ENCODE results near the gene TMEM171. TPM values are rescaled to one million over a fixed set of nuclear protein-coding genes. Genes with fewer than 3 reads are reported as not detected.
A peak's percentile ranks its signal among the peaks of the same experiment; 100 is the strongest.

Gene TMEM171
- total RNA-seq, 2 experiments from 2014 or later = not detected

DNA sequence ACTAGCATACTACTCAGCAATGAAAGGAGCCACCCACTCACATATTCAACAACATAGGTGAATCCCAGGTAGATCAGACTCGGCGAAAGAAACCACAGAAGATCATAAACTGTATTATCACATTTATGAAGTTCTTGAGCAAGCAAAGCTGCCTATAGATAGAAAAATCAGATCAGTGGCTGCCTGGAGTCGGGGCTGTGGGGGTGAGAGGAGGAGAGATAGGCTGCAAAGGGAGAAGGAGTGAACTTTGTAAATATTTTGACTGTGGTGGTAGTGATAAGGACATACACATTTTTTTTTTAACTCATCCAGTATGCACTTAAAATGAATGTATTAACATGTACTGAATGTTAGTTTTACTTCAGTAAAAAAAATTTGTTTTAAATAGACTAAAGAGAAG, 29.2 kb downstream of the TMEM171 start:
- no peak overlapping the region for H3K27ac Mint-ChIP-seq
- CTCF ChIA-PET = no interaction called here
- H3K9me3 Mint-ChIP-seq (ENCODE audit: low read depth) = no peaks in the 10 kb centered on the region
- DNase-seq = no peak
- H3K4me1 Mint-ChIP-seq = no peaks in the 10 kb centered on the region
- no peaks in the 10 kb centered on the region for H3K36me3 Mint-ChIP-seq
- ATAC-seq = no peak
- H3K27me3 Mint-ChIP-seq = peaks cover 89% of the 10 kb centered on the region
- H3K4me3 Mint-ChIP-seq = no peak overlapping the region

GRCh38 chr5:73150876-73151275, 30.5 kb downstream of the TMEM171 start:
- Mint-ChIP-seq H3K36me3 (no peaks in the 10 kb centered on the region), H3K4me1 (no peaks in the 10 kb centered on the region), H3K27me3 (peaks cover 88% of the 10 kb centered on the region), H3K27ac (no peak overlapping the region), H3K9me3 (ENCODE audit: low read depth) (no peaks in the 10 kb centered on the region), H3K4me3 (no peak overlapping the region)
- DNase-seq (no peak), ATAC-seq (no peak)
- CTCF ChIA-PET = no interaction called here

- no peak overlapping the region for H3K4me3 Mint-ChIP-seq
- CTCF ChIA-PET = no interaction called here
- no peaks in the 10 kb centered on the region for H3K36me3 Mint-ChIP-seq
- H3K4me1 Mint-ChIP-seq = no peaks in the 10 kb centered on the region
- no peaks in the 10 kb centered on the region for H3K9me3 Mint-ChIP-seq (ENCODE audit: low read depth)
- no peak for DNase-seq
- no peak for ATAC-seq
- H3K27me3 Mint-ChIP-seq = peaks cover 91% of the 10 kb centered on the region
- no peak overlapping the region for H3K27ac Mint-ChIP-seq
These were observed 31.5 kb downstream of the TMEM171 start for GRCh38 chr5:73151766-73152410.

DNA sequence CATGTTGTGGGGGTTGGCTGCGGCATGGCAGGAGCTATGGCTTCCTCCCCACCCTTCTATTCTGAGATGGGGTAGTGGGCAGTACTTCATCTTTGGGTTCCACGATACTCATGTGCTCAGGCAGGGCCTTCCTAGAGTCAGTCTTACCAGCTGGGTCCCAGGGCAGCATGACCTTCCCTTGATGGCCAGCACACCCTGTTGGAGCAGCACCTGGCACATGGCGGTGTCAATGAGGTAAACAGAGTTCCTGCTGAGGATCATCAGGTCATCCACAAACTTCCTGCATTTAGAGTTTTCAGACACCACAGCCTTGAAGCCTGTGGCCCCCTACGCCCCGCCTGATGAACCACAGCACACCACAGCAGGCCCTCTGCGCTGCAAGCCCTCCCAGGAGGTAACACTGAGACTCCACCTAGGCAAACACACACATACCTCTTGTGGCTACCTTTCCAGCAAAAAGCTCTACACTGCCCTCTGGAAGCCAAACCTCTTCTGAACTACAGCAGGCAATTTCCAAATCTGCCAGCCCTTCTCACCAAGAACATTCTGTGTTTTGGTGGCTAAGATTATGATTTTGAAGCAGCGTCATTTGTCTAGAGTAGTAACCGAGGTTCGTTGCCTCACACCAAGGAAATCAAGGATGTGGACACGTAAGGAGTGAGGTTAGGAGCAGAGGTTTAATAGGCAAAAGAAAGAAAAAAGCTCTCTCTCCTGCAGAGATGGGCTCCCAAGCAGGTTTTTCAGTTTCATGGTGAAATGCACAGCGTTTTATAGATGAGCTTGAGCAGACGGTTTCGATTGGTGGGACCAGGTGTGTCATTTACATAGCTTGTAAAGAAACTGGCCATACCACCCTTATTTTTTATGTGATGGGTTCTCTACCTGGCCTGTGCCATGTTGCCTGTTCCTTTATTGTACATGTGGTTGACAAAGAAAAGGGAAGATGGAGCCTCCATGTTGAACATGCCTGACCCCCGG, 32.3 kb downstream of the TMEM171 start:
- Mint-ChIP-seq H3K27ac (no peak overlapping the region), H3K27me3 (peaks cover 91% of the 10 kb centered on the region), H3K4me3 (no peak overlapping the region), H3K36me3 (no peaks in the 10 kb centered on the region), H3K9me3 (ENCODE audit: low read depth) (no peaks in the 10 kb centered on the region), H3K4me1 (no peaks in the 10 kb centered on the region)
- ATAC-seq (no peak), DNase-seq (no peak)
- CTCF ChIA-PET = no interaction called here

- H3K4me3 Mint-ChIP-seq = no peak overlapping the region
- no peak for DNase-seq
- H3K36me3 Mint-ChIP-seq = no peaks in the 10 kb centered on the region
- no peaks in the 10 kb centered on the region for H3K4me1 Mint-ChIP-seq
- no peak overlapping the region for H3K27ac Mint-ChIP-seq
- H3K9me3 Mint-ChIP-seq (ENCODE audit: low read depth) = no peaks in the 10 kb centered on the region
- H3K27me3 Mint-ChIP-seq = peaks cover 96% of the 10 kb centered on the region
- CTCF ChIA-PET = no interaction called here
- no peak for ATAC-seq
These were observed 33.1 kb downstream of the TMEM171 start for GRCh38 chr5:73153513-73153912.

DNA sequence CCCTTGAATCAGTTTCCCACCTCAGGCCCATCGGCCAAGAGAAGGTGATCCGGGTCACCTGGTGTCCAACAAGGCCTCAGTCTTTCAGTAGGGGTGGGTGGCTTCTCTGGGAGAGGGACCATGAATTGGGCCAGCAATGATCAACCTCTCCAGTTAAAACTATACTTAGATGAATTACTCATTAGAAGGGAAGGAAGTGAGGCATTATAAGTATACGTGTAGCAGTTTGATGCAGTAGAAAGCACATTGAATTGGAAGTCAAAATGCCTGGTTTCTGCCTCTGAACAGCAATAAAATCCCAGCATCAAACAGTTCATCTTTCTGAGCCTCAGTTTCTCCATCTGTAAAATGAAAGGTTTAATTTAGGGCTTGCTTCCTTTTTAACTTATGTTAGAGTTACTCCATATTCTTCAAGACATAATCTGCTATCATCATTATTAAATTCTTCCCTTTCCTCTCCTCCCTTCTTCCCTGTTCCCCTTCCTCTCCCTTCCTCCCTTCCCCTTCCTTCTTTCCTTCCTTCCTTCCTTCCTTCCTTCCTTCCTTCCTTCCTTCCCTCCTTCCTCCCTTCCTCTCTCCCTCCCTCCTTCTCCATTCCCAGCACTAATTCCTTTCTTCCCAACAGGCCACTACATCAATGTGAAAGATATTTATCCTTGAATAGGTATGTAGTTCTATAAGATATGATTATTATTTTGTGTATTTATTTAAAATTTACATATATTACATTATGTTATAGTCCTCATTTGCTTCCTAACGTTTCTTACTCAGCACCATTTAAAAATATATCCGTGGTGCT, 34.0 kb downstream of the TMEM171 start:
- H3K27ac Mint-ChIP-seq = no peak overlapping the region
- CTCF ChIA-PET = no interaction called here
- H3K9me3 Mint-ChIP-seq (ENCODE audit: low read depth) = no peaks in the 10 kb centered on the region
- H3K4me1 Mint-ChIP-seq = peaks cover under 1% of the 10 kb centered on the region
- H3K27me3 Mint-ChIP-seq = peaks cover 94% of the 10 kb centered on the region
- DNase-seq (no peak), ATAC-seq (no peak)
- no peak overlapping the region for H3K4me3 Mint-ChIP-seq
- no peaks in the 10 kb centered on the region for H3K36me3 Mint-ChIP-seq

DNA sequence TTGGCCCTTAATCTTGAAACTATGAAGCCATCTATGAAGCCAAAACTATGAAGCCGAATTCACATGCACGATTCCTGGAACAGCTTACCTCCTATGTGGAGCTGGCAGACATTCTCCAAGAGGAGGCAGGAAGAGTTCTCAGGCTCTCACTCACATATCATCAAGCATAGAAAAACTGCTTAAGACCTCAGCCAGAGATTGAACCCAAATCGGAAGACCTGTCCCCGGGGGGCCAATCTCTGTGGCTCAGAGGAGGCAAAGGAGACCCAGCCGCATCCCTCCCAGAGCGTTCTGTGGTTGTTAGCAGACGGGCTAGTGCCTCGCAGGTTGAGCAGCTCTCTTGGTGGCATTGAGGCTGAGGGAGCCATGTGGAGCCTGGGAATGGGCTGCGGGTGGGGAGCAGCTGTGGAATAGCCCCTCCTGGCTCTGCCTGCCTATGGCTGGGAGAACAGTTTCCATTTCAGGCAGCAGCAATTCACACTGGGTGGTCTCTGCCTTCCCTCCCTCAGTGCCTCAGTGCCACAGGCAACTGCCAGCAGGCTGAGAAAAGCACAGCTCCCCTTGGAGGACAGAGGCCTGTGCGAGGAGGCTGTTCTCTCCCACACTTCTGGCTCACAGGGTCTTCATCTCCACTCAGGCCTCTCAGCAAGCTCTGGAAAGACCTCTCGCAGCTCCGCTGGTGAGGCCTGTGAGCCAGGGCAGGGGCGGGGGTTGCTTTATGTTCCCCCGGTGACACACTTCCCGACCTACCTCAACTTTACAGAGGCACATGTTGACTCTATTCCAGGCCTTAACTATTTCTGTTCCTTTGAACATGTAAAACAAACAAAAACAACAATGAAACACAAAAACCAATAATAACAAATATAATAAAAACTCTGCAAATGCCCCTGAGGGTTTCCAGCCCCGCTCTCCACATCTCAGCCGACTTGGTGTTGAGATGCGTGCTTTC, 35.2 kb downstream of the TMEM171 start:
- ATAC-seq (no peak), DNase-seq (no peak)
- Mint-ChIP-seq H3K4me1 (peaks cover 12% of the 10 kb centered on the region), H3K4me3 (no peak overlapping the region), H3K27ac (no peak overlapping the region), H3K9me3 (ENCODE audit: low read depth) (no peaks in the 10 kb centered on the region), H3K27me3 (peaks cover 95% of the 10 kb centered on the region), H3K36me3 (no peaks in the 10 kb centered on the region)
- CTCF ChIA-PET = no interaction called here

DNA sequence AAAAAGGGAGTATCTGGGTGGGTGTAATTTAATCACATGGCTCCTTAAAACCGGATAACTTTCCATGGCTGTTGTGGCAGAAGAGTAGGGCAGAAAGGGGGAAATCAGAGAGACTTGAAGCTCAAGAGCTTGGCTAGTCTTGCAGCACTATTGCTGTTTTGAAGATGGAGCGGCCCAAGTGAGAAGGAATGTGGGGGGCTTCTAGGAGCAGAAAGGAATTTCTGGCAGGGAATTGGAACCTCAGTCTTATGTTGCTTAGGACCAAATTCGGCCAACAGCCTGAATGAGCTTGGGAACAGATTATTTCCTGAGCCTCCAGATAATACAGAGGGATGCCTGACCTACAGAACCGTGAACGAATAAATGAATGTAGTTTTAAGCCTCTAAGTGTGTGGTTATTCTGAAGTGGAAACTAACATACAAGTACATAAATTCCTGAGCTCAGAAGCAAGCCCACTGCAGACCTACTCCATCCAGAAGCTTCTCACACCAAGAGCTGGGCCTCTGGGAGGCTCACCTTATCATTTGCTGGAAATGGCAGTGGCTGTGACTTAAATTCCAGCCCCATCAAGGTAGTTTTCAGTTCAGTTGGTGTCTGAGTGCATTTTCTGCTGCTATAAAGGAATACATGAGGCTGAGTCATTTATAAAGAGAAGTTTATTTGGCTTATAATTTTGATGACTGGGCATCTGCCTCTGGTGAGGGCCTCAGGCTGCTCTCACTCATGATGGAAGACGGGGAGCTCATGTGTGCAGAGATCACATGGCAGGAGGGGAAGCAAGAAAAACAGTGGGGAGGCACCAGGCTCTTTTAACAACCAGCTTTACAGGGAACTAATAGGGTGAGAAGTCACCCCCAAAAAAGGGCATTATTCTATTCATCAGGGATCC, 37.3 kb downstream of the TMEM171 start:
- peaks cover 20% of the 10 kb centered on the region for H3K4me1 Mint-ChIP-seq
- no peaks in the 10 kb centered on the region for H3K36me3 Mint-ChIP-seq
- no peak overlapping the region for H3K27ac Mint-ChIP-seq
- ATAC-seq (no peak), DNase-seq (no peak)
- CTCF ChIA-PET = no interaction called here
- H3K9me3 Mint-ChIP-seq (ENCODE audit: low read depth) = no peaks in the 10 kb centered on the region
- H3K27me3 Mint-ChIP-seq = peaks cover 94% of the 10 kb centered on the region
- H3K4me3 Mint-ChIP-seq = no peak overlapping the region

- Mint-ChIP-seq H3K4me3 (no peak overlapping the region), H3K27ac (no peak overlapping the region), H3K27me3 (peaks cover 93% of the 10 kb centered on the region), H3K9me3 (ENCODE audit: low read depth) (no peaks in the 10 kb centered on the region), H3K36me3 (no peaks in the 10 kb centered on the region), H3K4me1 (peaks cover 20% of the 10 kb centered on the region)
- ATAC-seq = no peak
- DNase-seq = no peak
- CTCF ChIA-PET = no interaction called here
These were observed 37.9 kb downstream of the TMEM171 start for GRCh38 chr5:73158313-73158712.

GRCh38 chr5:73160239-73160671, 39.9 kb downstream of the TMEM171 start:
- no peaks in the 10 kb centered on the region for H3K9me3 Mint-ChIP-seq (ENCODE audit: low read depth)
- H3K36me3 Mint-ChIP-seq = no peaks in the 10 kb centered on the region
- peaks cover 90% of the 10 kb centered on the region for H3K27me3 Mint-ChIP-seq
- H3K4me1 Mint-ChIP-seq = peaks cover 20% of the 10 kb centered on the region
- H3K4me3 Mint-ChIP-seq = no peak overlapping the region
- peak overlapping the region; percentile 72 for H3K27ac Mint-ChIP-seq
- ATAC-seq (peak; percentile 76), DNase-seq (peak; percentile 84)
- CTCF ChIA-PET = interaction anchor here (1.4 to 2.0 kb wide), 3 partner anchors 10 to 291 kb away, joined by 4 to 5 read pairs (median 5); no protein-coding TSS in a partner anchor

DNA sequence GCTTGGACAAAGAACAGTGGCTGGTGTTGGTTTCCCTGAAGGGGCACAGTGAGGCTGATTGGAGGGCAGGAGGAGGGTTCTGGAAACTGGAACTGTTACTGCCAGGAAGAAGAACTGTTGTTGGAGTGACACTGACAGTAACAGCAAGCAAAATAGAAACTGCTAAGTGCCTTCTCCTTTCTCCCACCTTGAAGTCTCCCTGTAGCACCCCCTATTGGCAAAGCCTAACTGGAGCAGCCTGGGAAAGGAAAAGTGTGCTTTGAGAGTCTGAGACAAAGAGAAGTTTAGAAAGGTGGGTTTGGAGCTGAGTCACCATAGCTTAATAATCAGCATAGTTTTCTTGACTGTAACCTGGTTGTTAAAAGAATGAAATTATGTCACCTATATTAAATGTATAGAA, 50.1 kb downstream of the TMEM171 start:
- no peaks in the 10 kb centered on the region for H3K36me3 Mint-ChIP-seq
- ATAC-seq = no peak
- no peak overlapping the region for H3K4me3 Mint-ChIP-seq
- CTCF ChIA-PET = interaction anchor here (1.1 to 1.7 kb wide), 3 partner anchors 10 to 215 kb away, joined by 3 to 6 read pairs (median 5); partner anchors contain the start of gene FCHO2
- H3K4me1 Mint-ChIP-seq = no peaks in the 10 kb centered on the region
- DNase-seq = no peak
- peaks cover 83% of the 10 kb centered on the region for H3K27me3 Mint-ChIP-seq
- H3K27ac Mint-ChIP-seq = no peak overlapping the region
- H3K9me3 Mint-ChIP-seq (ENCODE audit: low read depth) = no peaks in the 10 kb centered on the region

DNA sequence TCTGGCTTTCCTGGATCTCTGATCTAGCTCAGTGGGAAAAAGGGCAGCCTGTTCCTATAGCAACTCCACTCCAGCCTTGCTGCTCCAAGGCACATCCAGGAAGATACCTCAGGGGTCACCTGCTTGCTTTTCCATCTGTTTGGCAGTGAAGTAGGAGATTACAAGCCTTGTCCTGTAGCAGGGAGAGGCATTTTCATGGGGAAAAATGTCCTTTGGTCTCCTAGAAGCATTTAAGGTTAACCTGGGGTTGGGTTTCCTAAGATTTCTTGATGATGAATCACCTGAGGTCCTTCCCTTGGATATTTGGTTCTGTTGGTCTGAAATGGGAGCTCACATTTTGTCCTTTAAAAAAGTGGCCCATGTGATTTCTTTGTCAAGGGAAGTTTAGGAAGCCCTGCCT, 51.1 kb downstream of the TMEM171 start:
- Mint-ChIP-seq H3K27ac (no peak overlapping the region), H3K36me3 (no peaks in the 10 kb centered on the region), H3K4me1 (no peaks in the 10 kb centered on the region), H3K9me3 (ENCODE audit: low read depth) (no peaks in the 10 kb centered on the region), H3K4me3 (no peak overlapping the region), H3K27me3 (peaks cover 80% of the 10 kb centered on the region)
- CTCF ChIA-PET = interaction anchor here (1.1 to 1.7 kb wide), 3 partner anchors 11 to 216 kb away, joined by 3 to 6 read pairs (median 5); partner anchors contain the start of gene FCHO2
- ATAC-seq (no peak), DNase-seq (no peak)
